OCI-LY7 (cell line): ENCODE data around the gene PREP.

Source experiments
- EZH2phosphoT487 ChIP-seq: fragments of 200-600 bp; sonication (generic); IDR thresholded peaks from 2 replicates; pipeline ENCODE4 v1.6.1; 2018; ENCODE audit warnings: low read depth, borderline replicate concordance, mild to moderate bottlenecking, mixed run types, antibody characterized with exemption, low read length, moderate library complexity, mixed read lengths
- TF ChIP-seq, protein P1 (sequence below): fragments of 200-600 bp; sonication (generic); conservative IDR thresholded peaks from 2 replicates; pipeline ENCODE4 v1.5.1; 2014; ENCODE audit warnings: mild to moderate bottlenecking, antibody characterized with exemption, low read length, moderate library complexity, mixed read lengths

DNA sequence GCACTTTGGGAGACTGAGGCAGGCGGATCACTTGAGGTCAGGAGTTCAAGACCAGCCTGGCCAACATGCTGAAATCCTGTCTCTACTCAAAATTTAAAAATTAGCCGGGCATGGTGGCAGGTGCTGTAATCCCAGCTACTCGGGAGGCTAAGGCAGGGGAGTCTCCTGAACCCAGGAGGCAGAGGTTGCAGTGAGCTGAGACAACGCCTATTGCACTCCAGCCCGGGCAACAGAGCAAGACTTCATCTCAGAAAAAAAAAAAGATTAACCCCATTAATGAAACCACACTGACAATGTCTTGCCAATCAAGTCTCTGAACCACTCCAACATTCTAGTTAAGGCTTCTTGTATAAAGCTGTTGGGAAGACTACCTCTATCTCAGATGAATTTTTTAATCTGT is 4.0 kb downstream of the PREP start:
- TF ChIP-seq, protein P1, sequence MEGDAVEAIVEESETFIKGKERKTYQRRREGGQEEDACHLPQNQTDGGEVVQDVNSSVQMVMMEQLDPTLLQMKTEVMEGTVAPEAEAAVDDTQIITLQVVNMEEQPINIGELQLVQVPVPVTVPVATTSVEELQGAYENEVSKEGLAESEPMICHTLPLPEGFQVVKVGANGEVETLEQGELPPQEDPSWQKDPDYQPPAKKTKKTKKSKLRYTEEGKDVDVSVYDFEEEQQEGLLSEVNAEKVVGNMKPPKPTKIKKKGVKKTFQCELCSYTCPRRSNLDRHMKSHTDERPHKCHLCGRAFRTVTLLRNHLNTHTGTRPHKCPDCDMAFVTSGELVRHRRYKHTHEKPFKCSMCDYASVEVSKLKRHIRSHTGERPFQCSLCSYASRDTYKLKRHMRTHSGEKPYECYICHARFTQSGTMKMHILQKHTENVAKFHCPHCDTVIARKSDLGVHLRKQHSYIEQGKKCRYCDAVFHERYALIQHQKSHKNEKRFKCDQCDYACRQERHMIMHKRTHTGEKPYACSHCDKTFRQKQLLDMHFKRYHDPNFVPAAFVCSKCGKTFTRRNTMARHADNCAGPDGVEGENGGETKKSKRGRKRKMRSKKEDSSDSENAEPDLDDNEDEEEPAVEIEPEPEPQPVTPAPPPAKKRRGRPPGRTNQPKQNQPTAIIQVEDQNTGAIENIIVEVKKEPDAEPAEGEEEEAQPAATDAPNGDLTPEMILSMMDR = no peak
- TF ChIP-seq EZH2phosphoT487 = no peak
